ENCODE data around the gene CDK3. TPM values are rescaled to one million over a fixed set of nuclear protein-coding genes. Genes with fewer than 3 reads are reported as not detected.

CDK3 gene
- total and polyA plus RNA-seq, 2 donors (not counting 1 experiment from before 2014, with no cell fraction given), result 15.0 to 20.5 TPM

GRCh38 chr17:76004750-76005262 lies 4.2 kb downstream of the CDK3 start:
- Mint-ChIP-seq H3K9me3 (ENCODE audit: insufficient read depth) (no peaks in the 10 kb centered on the region), H3K27me3 (no peaks in the 10 kb centered on the region), H3K27ac (no peak overlapping the region), H3K4me1 (no peaks in the 10 kb centered on the region), H3K4me3 (no peak overlapping the region)
- 96% methylated on average over 8 of the region's 8 CpGs for whole genome bisulfite sequencing (ENCODE audit: insufficient coverage)
- Histone ChIP-seq H3K4me2 (replicated peaks; ENCODE audit: low read depth, low read length, poor library complexity, severe bottlenecking) (no peak overlapping the region), H3K4me3 (ENCODE audit: control extremely low read depth in 1 of 5, extremely low read depth in 1 of 5, insufficient read depth in 1 of 5, low read depth in 2 of 5, low read length in 4 of 5) (no peak overlapping the region), H3K79me2 (ENCODE audit: control insufficient read depth, insufficient read depth, low read length) (no peaks in the 10 kb centered on the region), H3K27me3 (replicated peaks in 1 of 4; ENCODE audit: control extremely low read depth in 1 of 4, control insufficient read depth in 3 of 4, insufficient read depth in 4 of 4, low read length in 3 of 4) (no peaks in the 10 kb centered on the region), H3K4me1 (ENCODE audit: control insufficient read depth in 2 of 2, insufficient read depth in 2 of 2, low read length in 2 of 2) (peaks cover 0 to 3% of the 10 kb centered on the region in 2 donors), H3K9me3 (ENCODE audit: control extremely low read depth in 1 of 3, control insufficient read depth in 2 of 3, insufficient read depth in 1 of 3, low read length in 2 of 3) (no peaks in the 10 kb centered on the region), H3K27ac (ENCODE audit: low read length in 2 of 2) (no peak overlapping the region), H2AFZ (ENCODE audit: insufficient read depth, low read depth, low read length, poor library complexity, severe bottlenecking) (no peak overlapping the region), H3K9ac (ENCODE audit: low read length) (no peak overlapping the region), H3K36me3 (replicated peaks in 1 of 2; ENCODE audit: control extremely low read depth in 1 of 2, control insufficient read depth in 1 of 2, extremely low read depth in 1 of 2, insufficient read depth in 2 of 2, low read length in 1 of 2) (peaks cover 0 to 1% of the 10 kb centered on the region in 2 experiments), H4K20me1 (ENCODE audit: control insufficient read depth, insufficient read depth, low read length, poor library complexity, severe bottlenecking) (no peaks in the 10 kb centered on the region)
- DNase-seq (no peak), ATAC-seq (ENCODE audit: low read depth) (no peak)
- TF ChIP-seq CTCF (IDR thresholded peaks at IDR 0.05) (no peak), EZH2 (IDR thresholded peaks at IDR 0.05; ENCODE audit: borderline replicate concordance, insufficient read depth, low read depth, low read length, poor library complexity, severe bottlenecking) (no peak)
- CTCF ChIA-PET, result interaction anchor here (0.7 to 5.6 kb wide), 20 partner anchors 8 to 393 kb away, joined by 3 to 66 read pairs (median 5); partner anchors contain the start of genes GALK1 and MRPL38
- POLR2A ChIA-PET, result interaction anchor here (1.3 kb wide), 1 partner anchor 26 kb away, joined by 3 read pairs; the partner anchor contains the start of gene ACOX1
- intact Hi-C loops (cut with micrococcal nuclease), result loop anchor here (1.0 to 10.0 kb wide), 4 partner anchors 26 to 250 kb away; partner anchors contain the start of genes ACOX1, FBF1, TEN1 and UNC13D
